H1 (cell line): ENCODE results near the gene NFIA. TPM values are rescaled to one million over a fixed set of nuclear protein-coding genes. Genes with fewer than 3 reads are reported as not detected.

Experiments used
- CBX5 ChIP-seq: fragments of 300-800, 300-1000 bp; sonication (generic); IDR thresholded peaks from 2 replicates; pipeline ENCODE4 v1.7.1; 2016; ENCODE audit warnings: antibody characterized with exemption, low read length, low read depth
- CHD1 ChIP-seq: IDR thresholded peaks from 2 replicates; pipeline ENCODE4 v1.6.1; 2012; ENCODE audit warnings: low read depth, low read length, improper control_type of control experiment
- EZH2 ChIP-seq: fragments of 200-600 bp; sonication (generic); IDR thresholded peaks from 2 replicates; pipeline ENCODE4 v1.7.1; 2012; ENCODE audit warnings: low read depth, mild to moderate bottlenecking, moderate library complexity, low read length, inconsistent platforms; ENCODE audit not compliant: severe bottlenecking
- KDM5A ChIP-seq: fragments of 200-600 bp; IDR thresholded peaks from 2 replicates; pipeline ENCODE4 v1.7.1; 2012; ENCODE audit warnings: mild to moderate bottlenecking, low read length, inconsistent platforms, mixed read lengths
- MAFK ChIP-seq: IDR thresholded peaks from 2 replicates; pipeline ENCODE4 v1.6.1; 2012; ENCODE audit warnings: low read depth, mild to moderate bottlenecking, improper control_type of control experiment, low read length
- USF2 ChIP-seq: IDR thresholded peaks from 2 replicates; pipeline ENCODE4 v1.6.1; 2011; ENCODE audit warnings: low read length, improper control_type of control experiment
- polyA plus RNA-seq, 7 experiments: library from polyadenylated mRNA; depleted of rRNA in 3 of 7; stranded (reverse) in 5 of 7; unstranded in 2 of 7; fragments of >200 nt in 5 of 7; fragments of 200-250 nt in 2 of 7; gene quantifications; 1 replicate in 5 of 7; 2 replicates in 1 of 7; 4 replicates in 1 of 7; pipeline versions ENCODE4 v1.2.1 to v1.2.3, GENCODE V29; 2011 to 2013; ENCODE audit warnings: missing spikeins in 2 of 7, mixed read lengths in 2 of 7
- total RNA-seq: library from RNA; stranded (reverse); fragmentation: NEBNext Ultra II Directional; extraction: Animal tissue kit (Norgen Biotek cat#: 25700); gene quantifications from 2 replicates; pipeline ENCODE4 v1.2.1, GENCODE V29; 2021
- TF ChIP-seq, protein P1 (sequence below): fragments of 300-600 bp; sonication (generic); IDR thresholded peaks from 2 replicates; pipeline ENCODE4 v1.7.1; 2012; ENCODE audit warnings: low read length, moderate library complexity, mild to moderate bottlenecking, inconsistent platforms; ENCODE audit not compliant: insufficient replicate concordance

The NFIA gene
- total and polyA plus RNA-seq, 2 of the 8 experiments (the other 6 are each of a cell fraction or from before 2014, with no cell fraction given): 1.8 to 2.3 TPM

DNA sequence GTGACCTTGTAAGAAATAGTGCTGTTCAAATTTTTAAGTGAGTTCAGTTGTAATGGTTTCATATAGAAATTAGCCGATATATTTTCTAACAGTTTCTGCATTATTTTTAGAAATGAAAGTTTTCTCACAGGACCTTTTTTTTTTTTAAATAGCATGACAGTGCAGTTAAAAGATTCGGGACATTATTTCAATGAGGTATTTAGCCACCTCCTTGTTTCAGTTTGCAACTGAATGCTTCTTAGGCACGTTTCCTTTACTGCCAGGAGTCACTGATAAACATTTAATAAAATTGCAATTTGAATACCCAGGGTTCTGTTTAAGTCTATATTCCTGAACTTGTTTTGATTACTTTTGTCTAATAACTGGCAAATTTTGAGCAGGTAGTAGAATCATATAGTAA is 337.9 kb downstream of the NFIA start (continued):
- TF ChIP-seq, protein P1, sequence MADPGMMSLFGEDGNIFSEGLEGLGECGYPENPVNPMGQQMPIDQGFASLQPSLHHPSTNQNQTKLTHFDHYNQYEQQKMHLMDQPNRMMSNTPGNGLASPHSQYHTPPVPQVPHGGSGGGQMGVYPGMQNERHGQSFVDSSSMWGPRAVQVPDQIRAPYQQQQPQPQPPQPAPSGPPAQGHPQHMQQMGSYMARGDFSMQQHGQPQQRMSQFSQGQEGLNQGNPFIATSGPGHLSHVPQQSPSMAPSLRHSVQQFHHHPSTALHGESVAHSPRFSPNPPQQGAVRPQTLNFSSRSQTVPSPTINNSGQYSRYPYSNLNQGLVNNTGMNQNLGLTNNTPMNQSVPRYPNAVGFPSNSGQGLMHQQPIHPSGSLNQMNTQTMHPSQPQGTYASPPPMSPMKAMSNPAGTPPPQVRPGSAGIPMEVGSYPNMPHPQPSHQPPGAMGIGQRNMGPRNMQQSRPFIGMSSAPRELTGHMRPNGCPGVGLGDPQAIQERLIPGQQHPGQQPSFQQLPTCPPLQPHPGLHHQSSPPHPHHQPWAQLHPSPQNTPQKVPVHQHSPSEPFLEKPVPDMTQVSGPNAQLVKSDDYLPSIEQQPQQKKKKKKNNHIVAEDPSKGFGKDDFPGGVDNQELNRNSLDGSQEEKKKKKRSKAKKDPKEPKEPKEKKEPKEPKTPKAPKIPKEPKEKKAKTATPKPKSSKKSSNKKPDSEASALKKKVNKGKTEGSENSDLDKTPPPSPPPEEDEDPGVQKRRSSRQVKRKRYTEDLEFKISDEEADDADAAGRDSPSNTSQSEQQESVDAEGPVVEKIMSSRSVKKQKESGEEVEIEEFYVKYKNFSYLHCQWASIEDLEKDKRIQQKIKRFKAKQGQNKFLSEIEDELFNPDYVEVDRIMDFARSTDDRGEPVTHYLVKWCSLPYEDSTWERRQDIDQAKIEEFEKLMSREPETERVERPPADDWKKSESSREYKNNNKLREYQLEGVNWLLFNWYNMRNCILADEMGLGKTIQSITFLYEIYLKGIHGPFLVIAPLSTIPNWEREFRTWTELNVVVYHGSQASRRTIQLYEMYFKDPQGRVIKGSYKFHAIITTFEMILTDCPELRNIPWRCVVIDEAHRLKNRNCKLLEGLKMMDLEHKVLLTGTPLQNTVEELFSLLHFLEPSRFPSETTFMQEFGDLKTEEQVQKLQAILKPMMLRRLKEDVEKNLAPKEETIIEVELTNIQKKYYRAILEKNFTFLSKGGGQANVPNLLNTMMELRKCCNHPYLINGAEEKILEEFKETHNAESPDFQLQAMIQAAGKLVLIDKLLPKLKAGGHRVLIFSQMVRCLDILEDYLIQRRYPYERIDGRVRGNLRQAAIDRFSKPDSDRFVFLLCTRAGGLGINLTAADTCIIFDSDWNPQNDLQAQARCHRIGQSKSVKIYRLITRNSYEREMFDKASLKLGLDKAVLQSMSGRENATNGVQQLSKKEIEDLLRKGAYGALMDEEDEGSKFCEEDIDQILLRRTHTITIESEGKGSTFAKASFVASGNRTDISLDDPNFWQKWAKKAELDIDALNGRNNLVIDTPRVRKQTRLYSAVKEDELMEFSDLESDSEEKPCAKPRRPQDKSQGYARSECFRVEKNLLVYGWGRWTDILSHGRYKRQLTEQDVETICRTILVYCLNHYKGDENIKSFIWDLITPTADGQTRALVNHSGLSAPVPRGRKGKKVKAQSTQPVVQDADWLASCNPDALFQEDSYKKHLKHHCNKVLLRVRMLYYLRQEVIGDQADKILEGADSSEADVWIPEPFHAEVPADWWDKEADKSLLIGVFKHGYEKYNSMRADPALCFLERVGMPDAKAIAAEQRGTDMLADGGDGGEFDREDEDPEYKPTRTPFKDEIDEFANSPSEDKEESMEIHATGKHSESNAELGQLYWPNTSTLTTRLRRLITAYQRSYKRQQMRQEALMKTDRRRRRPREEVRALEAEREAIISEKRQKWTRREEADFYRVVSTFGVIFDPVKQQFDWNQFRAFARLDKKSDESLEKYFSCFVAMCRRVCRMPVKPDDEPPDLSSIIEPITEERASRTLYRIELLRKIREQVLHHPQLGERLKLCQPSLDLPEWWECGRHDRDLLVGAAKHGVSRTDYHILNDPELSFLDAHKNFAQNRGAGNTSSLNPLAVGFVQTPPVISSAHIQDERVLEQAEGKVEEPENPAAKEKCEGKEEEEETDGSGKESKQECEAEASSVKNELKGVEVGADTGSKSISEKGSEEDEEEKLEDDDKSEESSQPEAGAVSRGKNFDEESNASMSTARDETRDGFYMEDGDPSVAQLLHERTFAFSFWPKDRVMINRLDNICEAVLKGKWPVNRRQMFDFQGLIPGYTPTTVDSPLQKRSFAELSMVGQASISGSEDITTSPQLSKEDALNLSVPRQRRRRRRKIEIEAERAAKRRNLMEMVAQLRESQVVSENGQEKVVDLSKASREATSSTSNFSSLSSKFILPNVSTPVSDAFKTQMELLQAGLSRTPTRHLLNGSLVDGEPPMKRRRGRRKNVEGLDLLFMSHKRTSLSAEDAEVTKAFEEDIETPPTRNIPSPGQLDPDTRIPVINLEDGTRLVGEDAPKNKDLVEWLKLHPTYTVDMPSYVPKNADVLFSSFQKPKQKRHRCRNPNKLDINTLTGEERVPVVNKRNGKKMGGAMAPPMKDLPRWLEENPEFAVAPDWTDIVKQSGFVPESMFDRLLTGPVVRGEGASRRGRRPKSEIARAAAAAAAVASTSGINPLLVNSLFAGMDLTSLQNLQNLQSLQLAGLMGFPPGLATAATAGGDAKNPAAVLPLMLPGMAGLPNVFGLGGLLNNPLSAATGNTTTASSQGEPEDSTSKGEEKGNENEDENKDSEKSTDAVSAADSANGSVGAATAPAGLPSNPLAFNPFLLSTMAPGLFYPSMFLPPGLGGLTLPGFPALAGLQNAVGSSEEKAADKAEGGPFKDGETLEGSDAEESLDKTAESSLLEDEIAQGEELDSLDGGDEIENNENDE: no peak
- TF ChIP-seq KDM5A (no peak), EZH2 (no peak), USF2 (no peak), MAFK (no peak), CBX5 (no peak), CHD1 (no peak)
